Measurements from ENCODE around the gene ACTN3.
"Not testable (repeated sequence)": the region's sequence is repeated elsewhere in the genome, so short reads cannot be mapped to it uniquely, and the experiment has no call there.

Gene ACTN3

GRCh38 chr11:66595245-66595904 lies 48.7 kb downstream of the ACTN3 start:
- DNase-seq (ENCODE audit: low read depth, low spot score) = no peak

DNA sequence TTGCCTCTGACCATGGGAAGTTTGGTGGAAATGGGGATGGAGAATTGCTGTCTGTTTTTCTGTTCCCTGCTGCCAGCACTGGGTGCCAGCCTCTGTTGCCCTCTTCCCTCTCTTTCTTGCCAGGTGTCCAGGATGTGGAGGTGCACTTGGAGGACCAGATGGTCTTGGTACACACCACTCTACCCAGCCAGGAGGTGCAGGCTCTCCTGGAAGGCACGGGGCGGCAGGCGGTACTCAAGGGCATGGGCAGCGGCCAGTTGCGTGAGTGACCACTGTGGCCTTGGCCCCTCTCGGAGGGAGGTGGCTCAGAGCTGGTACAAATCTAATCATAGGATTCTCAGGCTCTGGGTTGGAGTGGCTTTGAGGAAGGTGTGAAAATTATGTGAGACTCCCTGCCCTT lies 52.3 kb downstream of the ACTN3 start:
- DNase-seq (ENCODE audit: low read depth, low spot score) = no peak

DNA sequence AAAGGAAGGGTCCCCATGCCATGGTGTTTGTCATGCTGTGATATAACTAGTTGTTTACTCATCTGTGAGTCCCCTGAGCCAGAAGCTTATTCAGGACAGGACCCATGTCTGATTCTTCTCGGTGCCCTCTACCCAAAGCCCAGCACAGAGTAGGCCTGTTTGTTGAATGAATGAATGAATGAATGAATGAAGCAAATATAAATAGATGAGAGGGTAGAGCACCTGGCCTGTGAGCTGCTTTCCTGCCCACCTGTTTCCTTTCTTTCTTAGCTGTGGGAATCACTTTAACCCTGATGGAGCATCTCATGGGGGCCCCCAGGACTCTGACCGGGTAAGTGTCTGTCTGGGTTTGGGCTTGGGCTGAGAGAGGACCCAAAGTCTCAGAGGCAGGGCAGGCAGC lies 53.5 kb downstream of the ACTN3 start:
- DNase-seq (ENCODE audit: low read depth, low spot score) = no peak

GRCh38 chr11:66600631-66601233 lies 54.0 kb downstream of the ACTN3 start:
- DNase-seq (ENCODE audit: low read depth, low spot score) = no peak

- no peak for DNase-seq (ENCODE audit: low read depth, low spot score)
Observed at GRCh38 chr11:66603072-66603471, 56.4 kb downstream of the ACTN3 start.

DNA sequence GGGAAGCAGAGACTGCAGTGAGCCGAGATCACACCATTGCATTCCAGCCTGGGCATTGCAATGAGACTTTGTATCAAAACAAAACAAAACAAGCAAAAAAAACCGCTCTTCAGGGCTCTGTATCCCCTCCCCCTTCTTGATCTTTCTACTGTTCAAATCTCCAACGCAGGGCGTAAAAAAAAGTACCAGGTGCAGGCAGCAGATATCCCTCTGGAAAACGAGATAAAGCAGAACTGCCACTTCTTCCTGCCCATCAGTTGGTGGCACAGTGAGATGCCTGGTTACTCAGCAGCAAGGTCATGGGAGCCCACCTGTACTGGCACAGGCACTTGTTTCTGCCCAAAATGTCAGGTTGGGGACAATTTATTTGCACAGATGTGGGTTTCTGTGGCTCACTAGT lies 57.5 kb downstream of the ACTN3 start:
- no peak for DNase-seq (ENCODE audit: low read depth, low spot score)

DNA sequence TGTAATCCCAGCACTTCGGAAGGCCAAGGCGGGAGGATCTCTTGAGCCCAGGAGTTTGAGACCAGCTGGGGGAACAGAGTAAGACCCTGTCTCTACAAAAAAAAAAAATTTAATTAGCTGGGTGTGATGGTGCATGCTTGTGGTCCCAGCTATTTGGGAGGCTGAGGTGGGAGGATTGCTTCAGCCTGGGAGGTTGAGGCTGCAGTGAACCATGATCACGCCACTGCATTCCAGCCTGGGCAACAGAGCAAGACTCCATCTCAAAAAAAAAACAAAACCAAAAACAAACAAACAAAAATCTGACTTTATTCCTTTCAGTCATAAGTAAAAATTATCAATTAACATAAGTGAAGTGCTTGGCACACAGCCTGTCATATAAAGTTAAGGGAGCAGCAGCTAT lies 59.9 kb downstream of the ACTN3 start:
- not testable (repeated sequence) for DNase-seq (ENCODE audit: low read depth, low spot score)

- no peak for DNase-seq (ENCODE audit: low read depth, low spot score)
Observed at GRCh38 chr11:66607126-66607834, 60.6 kb downstream of the ACTN3 start.

DNA sequence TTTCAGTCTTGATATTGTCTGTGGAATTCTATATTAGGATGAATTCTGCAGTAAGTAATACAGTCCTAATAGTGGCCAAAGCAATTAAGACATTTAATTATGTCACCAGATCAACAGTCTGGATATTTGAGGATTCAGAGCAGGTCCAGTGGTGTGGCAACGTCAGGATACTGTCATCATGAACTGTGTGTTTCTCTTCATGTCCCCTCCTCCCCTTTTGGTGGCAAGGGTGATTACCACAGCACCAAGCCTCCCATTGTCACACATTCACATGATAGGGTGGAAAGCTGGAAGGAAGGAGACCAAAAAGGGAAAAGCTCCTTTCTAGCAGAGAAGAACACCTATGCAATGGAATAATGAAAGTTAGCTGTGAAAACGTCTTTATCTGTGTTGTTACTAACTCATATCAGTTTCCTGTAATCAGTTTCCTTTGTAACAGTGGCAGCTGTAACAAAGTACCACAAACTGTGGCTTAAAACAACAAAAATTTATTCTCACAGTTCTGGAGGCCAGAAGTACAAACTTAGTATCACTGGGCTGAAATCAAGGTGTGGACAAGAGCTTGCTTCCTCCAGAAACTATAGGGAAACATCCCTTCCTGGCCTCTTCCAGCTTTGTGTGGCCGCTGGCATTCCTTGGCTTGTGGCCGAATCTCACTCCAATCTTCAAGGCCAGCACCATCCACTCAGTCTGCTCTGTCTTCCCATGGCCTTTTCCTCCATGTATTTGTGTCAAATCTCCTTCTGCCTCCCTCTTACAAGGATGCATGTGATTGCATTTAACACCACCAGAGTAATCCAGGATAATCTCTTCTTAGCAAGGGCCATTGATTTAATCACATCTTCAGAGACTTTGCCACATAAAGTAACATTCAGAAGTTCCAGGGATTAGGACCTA lies 63.3 kb downstream of the ACTN3 start:
- DNase-seq (ENCODE audit: low read depth, low spot score) = no peak

DNA sequence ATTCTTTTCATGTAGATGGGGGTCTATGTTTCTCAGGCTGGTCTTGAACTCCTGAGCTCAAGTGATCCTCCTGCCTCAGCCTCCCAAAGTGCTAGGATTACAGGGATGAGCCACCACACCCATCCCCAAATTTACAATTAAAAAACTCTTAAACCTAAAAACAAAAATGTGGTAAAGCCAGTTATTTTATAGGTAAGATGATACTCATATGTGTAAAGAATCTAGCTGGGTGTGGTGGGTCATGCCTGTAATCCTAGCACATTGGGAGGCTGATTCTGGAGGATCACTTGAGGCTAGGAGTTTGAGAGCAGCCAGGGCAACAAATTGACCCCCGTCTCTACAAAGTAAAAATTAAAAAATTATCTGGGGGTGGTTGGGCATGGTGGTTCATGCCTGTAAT lies 65.8 kb downstream of the ACTN3 start:
- DNase-seq (ENCODE audit: low read depth, low spot score) = no peak

Data from iPS DF 19.7 (cell line).